Stimulated activated CD8-positive, alpha-beta memory T cell treated with anti-CD3 and anti-CD28 coated beads, Interleukin-15, amount 100 ng/mL, for 24 hours (primary cell): ENCODE measurements around the gene RALGPS1.
"Not testable (repeated sequence)": the region's sequence is repeated elsewhere in the genome, so short reads cannot be mapped to it uniquely, and the experiment has no call there.

ENCODE experiments used
- DNase-seq: peaks from one replicate; pipeline ENCODE4 v3.0.0-alpha.2; 2020; ENCODE audit warnings: low read depth

The RALGPS1 gene

DNA sequence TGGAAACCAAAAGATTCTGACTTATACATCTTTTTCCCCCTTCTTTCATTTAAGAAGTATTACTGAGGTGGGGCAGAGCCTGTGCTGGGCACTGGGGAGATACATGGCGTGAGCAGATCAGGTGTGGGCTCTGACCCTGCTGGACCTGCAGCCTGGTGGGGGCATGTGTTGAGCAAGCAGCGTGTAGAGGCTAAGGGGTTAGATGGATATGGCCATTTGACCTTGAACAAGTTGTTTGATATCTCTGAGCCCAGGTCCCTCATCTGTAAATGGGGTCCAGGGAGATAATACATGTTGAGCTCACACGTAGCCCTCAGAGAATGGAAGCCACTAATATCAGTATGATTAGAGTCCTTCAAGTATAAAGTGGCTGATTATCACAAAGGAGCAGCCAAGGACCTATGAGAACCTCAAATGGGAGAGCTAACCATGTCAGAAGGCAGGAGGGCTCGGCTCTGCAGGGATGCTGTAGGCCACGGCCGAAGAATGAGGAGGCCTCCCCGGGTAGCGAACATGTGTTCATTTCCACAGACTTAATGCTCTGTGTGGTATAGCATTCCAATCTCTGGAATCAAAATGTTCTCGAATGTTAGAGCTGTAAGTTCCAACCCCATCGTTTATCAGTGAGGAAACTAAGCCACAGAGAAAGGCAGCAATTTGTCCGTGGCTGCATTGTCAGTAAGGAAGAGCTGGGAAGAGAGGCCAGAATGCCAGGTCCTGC, 223.2 kb downstream of the RALGPS1 start:
- no peak for DNase-seq

DNA sequence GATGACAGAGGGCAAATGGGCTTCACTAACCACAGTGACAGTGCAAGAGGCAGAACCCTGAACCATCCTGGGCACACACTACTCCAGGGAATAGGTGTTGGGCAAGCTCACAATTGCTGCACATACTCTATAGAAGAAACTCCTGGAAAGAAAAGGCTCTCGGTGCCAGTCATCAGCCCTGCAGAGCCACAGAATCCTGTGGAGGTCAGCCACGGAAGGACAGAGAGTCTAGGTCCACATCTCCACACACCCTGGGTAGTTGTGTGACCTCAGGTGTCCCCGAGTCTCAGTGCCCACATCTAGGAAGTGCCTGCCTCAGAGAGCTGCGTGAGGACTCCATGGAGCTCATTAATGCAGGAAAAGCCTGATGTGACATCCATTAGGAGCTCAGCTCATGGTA, 223.9 kb downstream of the RALGPS1 start:
- no peak for DNase-seq

DNA sequence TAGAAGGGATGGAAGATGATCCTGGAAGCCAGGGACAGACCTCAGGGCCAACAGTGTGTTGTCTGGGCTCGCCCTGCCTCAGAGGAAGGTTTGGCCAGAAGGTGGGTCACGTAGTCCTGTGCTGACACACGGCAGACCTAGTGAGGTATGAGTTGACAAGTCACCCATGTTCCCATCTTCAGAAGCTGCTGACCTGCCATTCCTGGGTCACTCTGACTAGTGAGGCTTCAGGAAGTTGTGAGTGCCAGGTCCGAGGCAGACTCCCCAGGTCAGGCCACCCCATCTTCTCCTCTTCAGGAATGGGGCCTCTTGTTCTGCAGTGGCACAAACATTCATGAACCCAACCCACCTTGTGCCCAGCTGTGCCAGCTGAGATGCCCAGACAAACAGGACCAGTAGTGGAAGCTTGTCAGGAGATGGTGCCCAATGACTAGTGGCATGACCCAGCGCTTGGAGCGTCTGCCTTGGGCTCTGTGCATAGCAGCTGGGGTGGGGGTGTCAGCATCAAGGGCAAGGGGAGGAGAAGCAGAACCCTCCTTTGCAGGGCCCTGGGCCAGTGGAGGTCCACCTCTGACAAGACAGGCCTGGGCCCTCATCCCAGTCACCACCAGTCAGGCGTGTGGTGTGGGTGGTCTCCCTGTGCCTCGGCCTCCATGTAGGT, 224.6 kb downstream of the RALGPS1 start:
- DNase-seq: no peak

DNA sequence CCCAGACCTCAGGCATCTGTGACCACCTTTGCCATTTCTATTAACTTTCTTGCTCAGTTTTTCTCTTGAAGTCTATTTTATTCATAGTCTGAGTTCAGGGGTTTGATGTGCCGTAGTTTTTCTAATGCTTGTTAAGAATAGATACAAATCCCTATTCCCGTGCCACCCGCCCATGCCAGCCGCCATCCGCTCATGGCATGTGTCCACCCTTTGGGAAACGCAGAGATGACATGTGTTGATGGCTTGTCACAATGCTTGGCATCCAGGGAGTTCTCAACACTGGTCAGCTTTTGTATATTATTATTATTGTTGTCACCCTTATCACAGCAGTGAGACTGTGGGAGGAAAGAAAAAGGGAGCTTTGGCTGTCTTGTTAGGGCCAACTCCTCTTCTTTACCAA, 225.2 kb downstream of the RALGPS1 start:
- no peak for DNase-seq

DNA sequence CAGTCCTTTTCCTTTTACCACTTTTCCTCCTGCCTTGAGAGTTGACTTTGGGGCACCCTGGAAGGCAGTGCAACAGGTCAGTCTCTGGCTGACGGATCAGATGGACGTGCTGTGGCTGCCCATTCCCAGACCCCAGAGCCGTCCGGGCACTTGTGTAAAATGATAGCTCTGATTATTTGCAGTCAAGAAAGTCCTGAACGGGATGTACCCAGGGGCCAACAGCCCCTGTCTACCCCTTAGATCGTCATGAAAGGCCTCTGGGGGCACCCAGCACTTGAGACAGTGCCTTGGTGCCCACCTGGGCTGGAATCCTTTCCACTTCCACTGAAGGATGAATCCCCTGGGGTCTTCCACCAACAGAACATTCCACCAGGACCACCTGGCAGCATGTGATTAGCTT, 225.6 kb downstream of the RALGPS1 start:
- DNase-seq: no peak

DNA sequence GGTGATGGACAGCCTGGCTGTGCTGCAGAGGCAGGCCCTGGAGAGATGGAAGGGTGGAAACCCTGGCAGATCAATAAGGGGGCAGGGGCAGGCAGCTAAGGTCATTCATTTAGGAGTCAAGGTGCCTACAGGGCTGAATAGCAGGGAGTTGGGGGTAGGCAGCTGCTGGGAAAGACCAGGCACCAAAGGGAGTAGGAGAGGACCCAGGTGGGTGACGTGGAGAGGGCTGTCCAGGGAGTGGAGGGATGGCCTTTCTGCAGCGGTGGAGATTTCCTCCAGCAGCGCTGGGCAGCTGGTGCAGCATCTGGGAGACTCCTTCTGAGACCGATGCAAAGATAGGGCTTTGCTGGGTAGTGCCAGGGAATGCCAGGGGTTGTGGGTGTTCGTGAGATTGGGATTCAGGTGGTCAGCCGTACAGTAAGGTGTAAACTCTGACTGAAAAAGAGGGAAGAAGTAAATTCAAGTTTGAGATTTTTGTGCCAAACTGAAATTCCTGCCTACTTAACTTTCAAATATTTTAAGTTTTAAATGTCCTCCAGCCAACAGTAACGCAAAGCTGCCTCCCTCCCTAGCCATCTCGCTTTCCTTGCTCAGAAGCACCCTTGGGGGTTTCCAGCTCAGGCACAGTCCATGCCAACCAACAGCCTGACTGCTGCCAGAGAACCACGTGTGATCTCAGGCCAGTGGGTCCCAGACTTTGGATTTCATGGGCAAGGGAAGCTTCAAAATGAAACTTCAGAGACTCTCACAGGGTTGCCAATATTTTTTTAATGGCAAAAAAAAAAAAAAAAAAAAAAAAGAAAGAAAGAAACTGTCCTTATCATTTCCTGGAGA, 226.5 kb downstream of the RALGPS1 start:
- DNase-seq: no peak

DNA sequence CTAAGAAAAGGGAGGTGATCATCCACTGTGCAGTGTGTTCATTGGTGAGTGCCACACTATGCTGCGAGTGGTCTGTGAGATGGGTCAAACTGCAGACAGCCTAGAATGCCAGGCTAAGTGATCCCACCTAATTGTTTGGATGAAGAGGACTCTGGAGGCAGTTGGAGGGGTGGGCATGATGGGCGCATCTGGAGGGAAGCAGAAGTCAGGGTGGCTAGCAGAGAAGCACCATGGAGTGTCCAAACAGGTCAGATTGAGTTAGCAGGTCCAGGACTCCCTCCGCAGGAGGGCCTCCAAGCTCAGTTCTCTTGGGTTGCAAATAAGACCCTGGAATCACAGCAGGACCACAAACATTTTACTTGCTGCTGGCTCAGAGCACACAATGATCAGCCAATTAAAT, 227.7 kb downstream of the RALGPS1 start:
- no peak for DNase-seq

DNA sequence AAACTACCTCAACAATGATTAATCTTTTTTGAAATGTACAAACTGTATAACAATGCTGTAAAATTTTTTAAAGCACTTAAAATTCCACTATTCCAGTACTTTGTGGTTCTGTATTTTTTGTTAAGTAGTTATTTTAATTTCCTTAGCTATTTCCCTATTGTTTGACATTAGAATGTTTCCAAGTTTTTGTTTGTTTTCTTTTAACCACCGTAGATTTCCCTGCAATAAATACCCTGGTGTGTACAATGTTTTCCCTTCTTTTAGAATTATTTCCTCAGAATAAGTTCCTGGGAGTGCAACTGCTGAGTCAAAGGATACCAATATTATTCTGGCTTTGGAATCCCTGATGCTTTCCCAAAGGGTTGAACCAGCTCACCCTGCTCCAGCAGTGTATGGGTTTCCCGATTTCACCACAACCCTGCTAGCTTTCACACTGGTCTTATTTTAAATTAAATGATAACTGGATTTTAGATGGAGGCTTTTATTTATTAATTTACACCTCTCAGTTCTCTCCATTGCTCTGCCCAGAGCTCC, 228.4 kb downstream of the RALGPS1 start:
- DNase-seq: no peak

DNA sequence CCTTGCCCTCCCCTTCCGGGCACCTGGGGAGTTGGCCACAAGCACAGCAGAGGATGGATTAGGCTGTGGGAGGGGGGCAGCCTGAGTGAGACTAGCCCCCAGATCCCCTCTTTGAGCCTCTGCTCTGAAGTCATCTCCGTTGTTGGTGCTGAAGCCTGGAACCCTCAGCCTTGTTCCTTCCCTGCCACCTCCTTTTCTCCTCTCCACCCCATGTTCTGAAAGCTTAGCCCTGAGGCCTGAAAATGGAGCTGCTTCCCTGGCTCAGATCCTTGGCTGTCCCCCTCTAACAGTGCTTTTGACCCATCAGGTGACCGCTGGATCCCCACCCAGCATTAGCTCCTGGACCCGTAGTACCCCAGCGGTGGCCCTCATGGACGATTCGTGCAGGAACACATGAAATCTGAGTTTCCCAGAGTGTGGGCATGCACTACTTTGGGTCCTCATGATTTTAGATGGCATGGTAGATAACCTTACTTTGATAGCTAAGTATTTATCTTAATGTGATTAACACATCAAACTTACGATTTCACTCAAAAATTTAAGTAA, 229.4 kb downstream of the RALGPS1 start:
- DNase-seq: no peak

DNA sequence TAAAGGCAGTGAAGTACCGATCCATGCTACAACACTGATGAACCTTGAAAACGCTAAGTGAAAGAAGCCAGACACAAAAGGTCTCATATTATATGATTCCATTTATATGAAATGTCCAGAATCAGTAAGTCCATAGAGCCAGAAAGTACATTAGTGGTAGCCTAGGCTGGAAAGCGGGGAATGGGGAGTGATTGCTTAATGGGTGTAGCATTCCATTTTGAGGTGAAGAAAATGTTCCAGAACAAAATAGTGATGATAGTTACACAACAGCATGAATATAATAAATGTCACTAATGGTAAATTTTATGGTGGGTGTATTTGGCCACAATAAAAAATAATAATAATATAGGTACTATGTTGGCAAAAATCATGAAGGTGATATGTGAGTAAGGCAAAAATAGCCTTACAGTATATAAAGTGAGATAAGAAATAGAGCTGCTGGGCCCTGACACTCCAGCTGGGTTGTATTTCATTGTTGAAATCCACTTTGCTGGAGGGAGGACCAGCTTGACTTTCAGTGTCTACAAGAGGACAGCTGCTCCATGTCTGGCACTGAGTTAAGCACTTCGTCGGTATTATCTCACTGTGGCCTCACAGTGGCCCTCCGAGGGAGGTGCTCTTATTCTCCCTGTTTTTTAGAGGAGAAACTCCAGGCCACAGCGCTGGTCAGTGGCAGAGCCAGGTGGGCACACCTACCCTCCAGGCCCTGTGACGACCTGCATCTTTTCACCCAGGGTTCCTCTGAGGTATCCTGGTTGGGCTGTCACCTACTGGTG, 230.3 kb downstream of the RALGPS1 start:
- DNase-seq: no peak

DNA sequence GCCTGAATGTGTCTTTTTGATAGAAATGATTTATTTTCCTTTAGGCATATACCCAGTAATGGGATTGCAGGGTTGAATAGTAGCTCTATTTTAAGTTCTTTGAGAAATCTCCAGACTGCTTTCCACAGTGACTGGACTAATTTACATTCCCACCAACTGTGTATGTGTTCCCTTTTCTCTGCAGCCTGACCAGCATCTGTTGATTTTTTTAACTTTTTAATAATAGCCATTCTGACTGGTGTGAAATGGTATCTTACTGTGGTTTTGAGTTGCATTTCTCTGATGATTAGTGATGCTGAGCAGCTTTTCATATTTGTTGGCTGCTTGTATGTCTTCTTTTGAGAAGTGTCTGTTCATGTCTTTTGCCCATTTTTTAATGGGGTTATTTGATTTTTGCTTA, 232.3 kb downstream of the RALGPS1 start:
- not testable (repeated sequence) for DNase-seq

DNA sequence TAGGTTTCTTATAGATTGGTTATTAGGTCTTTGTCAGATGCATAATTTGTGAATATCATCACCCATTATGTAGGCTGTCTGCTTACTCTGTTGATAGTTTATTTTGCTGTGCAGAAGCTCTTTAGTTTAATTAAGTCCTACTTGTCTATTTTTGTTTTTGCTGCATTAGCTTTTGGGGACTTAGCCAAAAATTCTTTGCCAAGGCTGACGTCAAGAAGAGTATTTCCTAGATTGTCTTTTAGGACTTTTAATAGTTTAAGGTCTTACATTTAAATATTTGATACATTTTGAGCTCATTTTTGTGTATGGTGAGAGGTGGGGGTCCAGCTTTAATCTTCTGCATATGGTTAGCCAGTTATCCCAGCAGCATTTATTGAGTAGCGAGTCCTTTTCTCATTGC, 232.7 kb downstream of the RALGPS1 start:
- no peak for DNase-seq

DNA sequence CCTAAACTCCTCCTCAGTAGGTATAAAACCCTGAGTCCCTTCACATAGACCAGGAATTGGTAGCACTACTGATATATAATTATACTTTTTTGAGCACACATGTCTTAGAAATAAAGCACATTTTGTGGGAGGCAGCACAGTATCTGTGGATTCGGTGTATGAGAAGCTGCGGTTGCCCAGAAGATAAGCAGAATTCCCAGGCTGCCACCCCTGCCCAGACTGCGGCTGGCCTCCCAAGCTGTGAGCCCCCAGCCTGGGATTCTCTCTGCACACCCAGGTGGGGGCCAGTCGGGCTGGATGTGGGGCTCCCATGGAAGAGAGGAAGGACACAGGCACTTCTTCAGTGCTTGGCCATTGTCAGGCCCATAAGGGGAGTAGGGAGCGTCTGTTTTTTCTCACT, 233.4 kb downstream of the RALGPS1 start:
- DNase-seq: no peak

DNA sequence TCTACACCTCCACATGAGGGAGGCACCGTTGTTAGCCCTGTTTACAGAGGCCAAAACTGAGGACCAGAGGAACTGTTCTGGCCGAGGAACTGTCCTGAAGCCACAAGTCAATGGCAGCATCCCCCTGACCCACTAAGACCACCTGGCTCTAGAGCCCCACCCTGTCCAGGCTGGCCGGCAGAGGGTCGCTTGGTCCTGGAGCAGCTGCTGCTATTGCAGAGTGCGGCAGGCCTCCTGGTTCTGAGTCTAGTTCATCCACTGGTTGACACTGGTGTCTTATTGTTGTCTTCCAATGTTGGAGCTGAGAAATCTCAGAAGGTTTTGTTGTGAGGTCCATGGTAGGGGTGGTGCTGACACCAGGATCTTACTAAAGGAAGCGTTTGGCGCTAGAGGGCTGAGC, 234.4 kb downstream of the RALGPS1 start:
- no peak for DNase-seq

DNA sequence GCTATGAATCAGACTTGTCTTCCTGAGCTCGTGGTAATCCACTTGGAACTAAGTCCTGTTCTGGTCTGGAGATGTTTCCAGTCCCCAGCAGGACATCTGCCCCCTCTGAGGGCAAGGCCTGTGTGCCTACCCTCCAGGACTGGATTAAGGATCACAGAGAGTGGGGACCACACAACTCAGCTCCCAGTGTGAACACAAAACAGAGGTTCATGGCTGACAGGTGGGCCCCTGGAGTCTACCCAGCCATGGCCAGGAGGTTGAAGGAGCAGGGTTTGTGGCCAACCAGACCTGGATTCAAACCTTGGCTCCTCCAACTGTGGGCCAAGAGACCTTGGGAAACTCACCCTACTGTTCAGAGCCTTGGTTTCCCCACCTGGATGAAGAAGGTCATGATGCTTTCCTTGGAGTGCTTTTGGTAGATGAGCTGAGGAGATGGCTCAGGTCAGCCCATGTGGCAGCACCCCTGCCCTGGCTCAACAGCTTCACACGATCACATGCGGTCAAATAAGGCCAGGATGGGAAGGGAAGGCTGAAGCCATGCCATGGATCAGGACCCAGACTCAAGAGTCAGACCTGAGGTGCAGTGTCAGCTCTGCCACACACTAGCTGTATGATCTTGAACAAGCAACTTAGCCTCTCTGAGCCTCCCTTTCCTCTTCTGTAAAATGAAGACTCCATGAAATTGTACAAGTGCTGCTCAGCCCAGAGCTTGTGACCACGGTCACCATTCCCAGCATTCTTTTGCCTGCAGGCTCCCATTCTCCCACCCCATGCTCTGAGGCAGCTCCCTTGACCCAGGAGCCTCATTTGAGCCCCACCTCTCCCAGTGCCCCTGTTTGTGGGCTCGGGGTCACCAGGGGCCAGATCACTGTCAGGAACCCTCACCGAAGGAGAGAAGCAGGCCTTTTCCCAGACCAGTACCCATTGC, 235.1 kb downstream of the RALGPS1 start:
- no peak for DNase-seq

DNA sequence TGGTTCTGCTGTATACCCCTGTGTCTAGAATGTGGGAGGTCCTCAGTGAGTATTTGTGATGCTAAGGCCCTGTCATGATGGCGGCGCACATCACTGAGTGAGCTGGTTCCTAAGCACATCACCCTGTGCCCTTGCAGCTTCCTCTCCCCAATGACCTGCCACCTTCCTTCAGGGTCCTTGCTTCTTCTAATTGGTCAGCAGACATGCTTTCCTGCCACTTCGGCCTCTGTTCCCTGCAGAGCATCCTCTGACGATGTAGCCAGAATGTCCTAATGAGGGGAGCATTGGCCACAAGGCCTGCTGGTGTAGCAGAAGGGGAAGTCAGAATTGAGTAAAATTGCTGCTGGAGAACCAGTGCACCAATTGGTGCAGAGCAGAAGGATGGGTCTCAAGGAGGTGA, 238.9 kb downstream of the RALGPS1 start:
- no peak for DNase-seq

DNA sequence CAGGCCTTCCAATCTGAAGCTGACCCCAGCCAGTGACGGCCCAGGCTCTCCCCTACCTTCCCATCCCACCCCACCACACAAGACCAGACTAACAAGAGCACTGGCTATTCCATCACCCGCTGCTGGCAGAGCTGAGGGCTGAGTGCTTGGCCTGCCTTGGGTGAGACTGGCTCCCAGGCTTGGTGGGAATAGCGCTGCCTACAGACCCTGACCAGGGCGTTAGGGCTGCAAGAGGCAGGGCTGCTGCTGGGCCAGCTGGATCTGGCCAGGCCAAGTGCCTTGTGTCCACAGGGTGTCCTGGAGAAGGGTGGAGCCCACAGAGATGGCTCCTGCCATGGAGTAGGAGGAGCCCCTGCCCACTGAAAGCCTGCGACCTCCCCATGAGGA, 239.4 kb downstream of the RALGPS1 start:
- no peak for DNase-seq

DNA sequence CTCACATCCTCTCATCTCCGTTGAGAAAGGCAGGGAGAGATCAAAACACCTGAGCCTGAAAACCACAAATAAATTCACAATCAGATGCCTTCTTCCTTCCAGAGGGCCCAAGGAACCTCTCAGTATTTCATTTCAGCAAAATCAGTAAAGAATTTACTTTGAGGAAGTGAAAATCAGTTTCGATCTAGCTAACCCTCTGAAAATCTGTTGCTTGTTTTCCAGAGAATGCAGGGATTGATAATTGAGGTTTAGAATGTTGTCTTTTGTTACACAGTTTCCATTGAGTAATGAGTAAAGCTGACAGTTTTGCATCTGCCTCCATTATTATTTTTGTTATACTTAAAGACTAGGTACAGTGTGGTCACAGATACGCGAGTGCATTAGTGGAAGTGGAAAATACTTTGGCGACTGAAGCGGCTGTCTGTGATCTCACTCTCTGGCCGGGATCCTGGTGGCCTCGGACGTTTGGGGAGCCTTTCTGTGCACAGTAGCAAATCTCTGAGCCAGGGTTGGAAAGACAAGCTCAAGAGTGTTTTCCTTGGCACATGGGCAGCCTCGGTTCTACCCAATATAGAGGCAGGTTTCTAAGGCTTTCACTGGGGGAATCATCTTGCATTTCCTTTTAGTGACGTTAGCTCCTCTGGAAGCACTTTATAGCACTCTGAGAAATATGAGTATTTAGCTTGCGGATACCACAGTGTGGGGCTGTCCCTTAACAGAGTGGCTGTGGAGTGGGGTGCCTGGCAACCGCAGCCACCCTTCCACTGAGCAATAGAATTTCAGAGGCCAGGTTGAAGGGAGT, 240.0 kb downstream of the RALGPS1 start:
- no peak for DNase-seq

DNA sequence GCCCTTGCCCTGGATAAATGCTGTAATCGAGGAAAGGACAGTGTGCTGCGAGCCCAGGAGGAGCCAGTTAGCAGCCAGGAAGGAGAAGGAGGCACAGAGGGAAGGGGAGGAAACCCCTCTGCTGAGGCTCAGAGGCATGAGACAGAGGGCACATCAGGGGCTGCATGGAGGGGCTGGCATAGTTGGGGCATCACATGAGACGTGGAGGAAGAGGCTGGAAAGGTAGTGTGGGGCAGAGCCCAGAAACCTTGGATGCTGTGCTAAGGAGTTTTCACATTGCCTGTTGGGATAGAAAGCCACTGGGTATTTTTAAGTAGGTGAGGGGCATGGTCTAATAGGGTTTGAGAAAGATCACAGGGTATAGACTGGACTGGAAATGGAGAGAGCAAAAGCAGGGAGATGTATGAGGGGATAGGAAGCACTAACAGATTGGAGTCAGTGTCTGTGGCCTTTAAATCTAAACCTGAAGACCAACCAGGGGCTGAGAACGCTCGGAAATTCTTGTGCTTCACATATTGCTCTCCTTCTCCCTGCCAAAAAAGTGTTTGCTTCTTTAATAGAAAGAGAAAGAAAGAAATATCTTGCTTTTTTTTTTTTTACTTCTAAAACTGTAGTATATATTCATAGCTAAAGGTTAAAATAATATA, 240.9 kb downstream of the RALGPS1 start:
- no peak for DNase-seq
